ENCODE data around the gene GLYATL3. TPM values are rescaled to one million over a fixed set of nuclear protein-coding genes. Genes with fewer than 3 reads are reported as not detected.

Gene GLYATL3
- total RNA-seq, 1 experiment from 2014 or later, result not detected

DNA sequence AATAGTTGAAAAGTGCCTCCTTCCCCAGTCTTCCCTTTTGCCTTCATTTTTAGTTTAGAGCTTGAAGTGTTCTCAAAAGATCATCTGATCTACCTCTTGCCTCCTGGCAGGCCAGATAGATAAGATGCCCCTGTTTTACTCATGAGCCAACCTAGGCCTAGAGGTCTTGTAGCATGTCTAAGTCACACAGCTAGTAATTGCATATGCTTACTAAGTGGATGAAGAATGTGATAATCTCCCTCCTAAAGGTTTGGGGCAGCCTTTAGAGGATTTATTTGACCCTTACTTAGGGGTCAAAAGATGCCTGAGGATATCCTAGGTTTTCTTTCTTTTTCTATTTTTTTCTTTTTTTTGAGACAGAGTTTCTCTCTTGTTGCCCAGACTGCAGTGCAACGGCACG lies 52.9 kb downstream of the GLYATL3 start:
- intact Hi-C loops (cut with micrococcal nuclease; ENCODE audit: unreplicated experiment), result no loop called here
- H3K36me3 ChIP-seq (ENCODE audit: control insufficient read depth, insufficient read depth, low read length), result no peaks in the 10 kb centered on the region
- no peaks in the 10 kb centered on the region for H3K9me3 ChIP-seq (ENCODE audit: control insufficient read depth, insufficient read depth, low read depth, low read length)
- in situ Hi-C loops (cut with HindIII; ENCODE audit: low pct_unique_long_range_greater_than_20kb, low sequenced_read_pairs), result no loop called here
- CTCF ChIA-PET, result no interaction called here
- TF ChIP-seq REST (IDR thresholded peaks at IDR 0.05; ENCODE audit: insufficient read depth in 1 of 2, low read depth in 2 of 2, low read length in 1 of 2) (no peak), POLR2AphosphoS5 (IDR thresholded peaks at IDR 0.05; ENCODE audit: low read depth, low read length) (no peak), SIN3A (IDR thresholded peaks at IDR 0.05; ENCODE audit: borderline replicate concordance, insufficient read depth, low read depth, low read length) (no peak), TCF7L2 (IDR thresholded peaks at IDR 0.05; ENCODE audit: low read depth, low read length) (no peak)
- TF ChIP-seq, protein P1, sequence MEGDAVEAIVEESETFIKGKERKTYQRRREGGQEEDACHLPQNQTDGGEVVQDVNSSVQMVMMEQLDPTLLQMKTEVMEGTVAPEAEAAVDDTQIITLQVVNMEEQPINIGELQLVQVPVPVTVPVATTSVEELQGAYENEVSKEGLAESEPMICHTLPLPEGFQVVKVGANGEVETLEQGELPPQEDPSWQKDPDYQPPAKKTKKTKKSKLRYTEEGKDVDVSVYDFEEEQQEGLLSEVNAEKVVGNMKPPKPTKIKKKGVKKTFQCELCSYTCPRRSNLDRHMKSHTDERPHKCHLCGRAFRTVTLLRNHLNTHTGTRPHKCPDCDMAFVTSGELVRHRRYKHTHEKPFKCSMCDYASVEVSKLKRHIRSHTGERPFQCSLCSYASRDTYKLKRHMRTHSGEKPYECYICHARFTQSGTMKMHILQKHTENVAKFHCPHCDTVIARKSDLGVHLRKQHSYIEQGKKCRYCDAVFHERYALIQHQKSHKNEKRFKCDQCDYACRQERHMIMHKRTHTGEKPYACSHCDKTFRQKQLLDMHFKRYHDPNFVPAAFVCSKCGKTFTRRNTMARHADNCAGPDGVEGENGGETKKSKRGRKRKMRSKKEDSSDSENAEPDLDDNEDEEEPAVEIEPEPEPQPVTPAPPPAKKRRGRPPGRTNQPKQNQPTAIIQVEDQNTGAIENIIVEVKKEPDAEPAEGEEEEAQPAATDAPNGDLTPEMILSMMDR (IDR thresholded peaks at IDR 0.05), result no peak
- H3K4me3 ChIP-seq (ENCODE audit: low read depth in 2 of 2, low read length in 2 of 2), result no peak overlapping the region
- no peaks in the 10 kb centered on the region; the same call in 1 of the 2 replicates for H3K4me1 ChIP-seq (ENCODE audit: control insufficient read depth, insufficient read depth, low read length)
- POLR2A ChIA-PET, result no interaction called here
- ATAC-seq (no peak), DNase-seq (ENCODE audit: low read depth, low spot score) (no peak)
- no peak overlapping the region for H3K27ac ChIP-seq (ENCODE audit: low read length)
- peaks cover 7% of the 10 kb centered on the region; the same call in 1 of the 2 replicates for H3K27me3 ChIP-seq (ENCODE audit: control insufficient read depth, insufficient read depth, low read length)
- BruUV-seq (replicated peaks), result no TSS peak

DNA sequence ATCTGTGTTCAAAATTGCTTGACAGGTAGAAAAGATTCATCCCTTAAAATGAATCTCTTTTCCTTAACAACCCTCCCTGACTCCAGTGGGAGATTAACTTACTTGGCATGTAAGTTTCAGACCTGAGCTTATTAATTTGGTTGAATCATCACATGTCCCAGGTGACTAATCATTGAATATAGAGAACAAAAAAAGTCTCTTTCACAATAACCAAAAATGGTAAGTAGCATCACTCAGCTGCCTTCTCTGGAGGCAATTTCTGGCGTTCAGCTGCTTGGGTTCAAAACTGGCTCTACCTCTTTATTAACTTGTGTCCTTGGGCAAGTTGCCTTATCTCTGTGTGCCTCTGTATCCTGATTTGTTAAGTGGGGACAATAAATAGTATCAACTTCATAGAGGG lies 53.7 kb downstream of the GLYATL3 start:
- intact Hi-C loops (cut with micrococcal nuclease; ENCODE audit: unreplicated experiment), result no loop called here
- H3K4me3 ChIP-seq (ENCODE audit: low read depth in 2 of 2, low read length in 2 of 2), result no peak overlapping the region

More for the DNA sequence above, 53.7 kb downstream of the GLYATL3 start:
- Histone ChIP-seq H3K9me3 (ENCODE audit: control insufficient read depth, insufficient read depth, low read depth, low read length) (no peaks in the 10 kb centered on the region), H3K27ac (ENCODE audit: low read length) (no peak overlapping the region), H3K36me3 (ENCODE audit: control insufficient read depth, insufficient read depth, low read length) (no peaks in the 10 kb centered on the region), H3K4me1 (ENCODE audit: control insufficient read depth, insufficient read depth, low read length) (no peaks in the 10 kb centered on the region; the same call in 1 of the 2 replicates), H3K27me3 (ENCODE audit: control insufficient read depth, insufficient read depth, low read length) (peaks cover 7% of the 10 kb centered on the region; the same call in 1 of the 2 replicates)
- ChIA-PET CTCF (no interaction called here), POLR2A (no interaction called here)
- no peak for DNase-seq (ENCODE audit: low read depth, low spot score)
- no TSS peak for BruUV-seq (replicated peaks)
- TF ChIP-seq, protein P1 (IDR thresholded peaks at IDR 0.05), result no peak
- TF ChIP-seq REST (IDR thresholded peaks at IDR 0.05; ENCODE audit: insufficient read depth in 1 of 2, low read depth in 2 of 2, low read length in 1 of 2), result no peak
- no peak for TF ChIP-seq TCF7L2 (IDR thresholded peaks at IDR 0.05; ENCODE audit: low read depth, low read length)
- TF ChIP-seq SIN3A (IDR thresholded peaks at IDR 0.05; ENCODE audit: borderline replicate concordance, insufficient read depth, low read depth, low read length), result no peak
- TF ChIP-seq POLR2AphosphoS5 (IDR thresholded peaks at IDR 0.05; ENCODE audit: low read depth, low read length), result no peak
- in situ Hi-C loops (cut with HindIII; ENCODE audit: low pct_unique_long_range_greater_than_20kb, low sequenced_read_pairs), result no loop called here
- no peak for ATAC-seq

Measured in Panc1 (cell line).